CD4-positive, alpha-beta T cell (primary cell): ENCODE data around the gene SLC4A2. TPM values are rescaled to one million over a fixed set of nuclear protein-coding genes. Genes with fewer than 3 reads are reported as not detected.

ENCODE experiments used
- ATAC-seq: fragments of 200-7000 bp; cut with Tn5 transposase; one replicate; pipeline ENCODE4 v1.10.0; 2022; ENCODE audit warnings: mild to moderate bottlenecking; ENCODE audit not compliant: poor library complexity
- CTCF ChIA-PET: fragments of 350-600 bp; sonication (Branson Sonifier 250); formaldehyde crosslinking; loops from one replicate; lab custom pipeline; 2021; ENCODE audit warnings: antibody characterized with exemption, inconsistent platforms; lab: Charles Lee
- POLR2A ChIA-PET: fragments of 350-600 bp; sonication (Branson Sonifier 250); formaldehyde crosslinking; loops from one replicate; lab custom pipeline; 2021; ENCODE audit warnings: antibody characterized with exemption, inconsistent platforms; lab: Charles Lee
- DNase-seq, 14 experiments: peaks; one replicate each; pipeline ENCODE4 v3.0.0-alpha.2; 2013 to 2020; ENCODE audit warnings: mixed read lengths in 2 of 14
- H3K27ac ChIP-seq, 2 donors: one replicate each; pipeline versions ENCODE4 v1.5.1 to v1.7.0; 2013; ENCODE audit warnings: low read length in 2 of 2, low read depth in 1 of 2, mild to moderate bottlenecking in 1 of 2
- H3K27me3 ChIP-seq, 2 experiments: 1 replicate in 1 of 2; 2 replicates in 1 of 2; pipeline versions ENCODE4 v1.6.1 to v1.7.0; 2013; ENCODE audit warnings: low read length in 2 of 2, control low read depth in 1 of 2, mild to moderate bottlenecking in 1 of 2, moderate library complexity in 1 of 2; ENCODE audit not compliant: insufficient read depth in 2 of 2, control insufficient read depth in 1 of 2
- H3K36me3 ChIP-seq: one replicate; pipeline ENCODE4 v1.6.1; 2013; ENCODE audit warnings: low read length, control low read depth; ENCODE audit not compliant: insufficient read depth
- H3K4me1 ChIP-seq: one replicate; pipeline ENCODE4 v1.6.1; 2013; ENCODE audit warnings: low read length, control low read depth; ENCODE audit not compliant: insufficient read depth
- H3K4me3 ChIP-seq: one replicate; pipeline ENCODE4 v1.5.1; 2013; ENCODE audit warnings: mild to moderate bottlenecking, low read length, moderate library complexity
- H3K9me3 ChIP-seq, 2 experiments: 1 replicate in 1 of 2; 2 replicates in 1 of 2; pipeline versions ENCODE4 v1.6.1 to v1.7.0; 2013; ENCODE audit warnings: low read length in 2 of 2, mild to moderate bottlenecking in 2 of 2, control low read depth in 1 of 2, moderate library complexity in 1 of 2; ENCODE audit not compliant: control insufficient read depth in 1 of 2, insufficient read depth in 1 of 2
- H3K27ac Mint-ChIP-seq: one replicate; pipeline ENCODE4 v1.8.0; 2020; ENCODE audit warnings: mixed read lengths
- H3K27me3 Mint-ChIP-seq: one replicate; pipeline ENCODE4 v1.8.0; 2021; ENCODE audit warnings: mixed read lengths
- H3K36me3 Mint-ChIP-seq: one replicate; pipeline ENCODE4 v1.8.0; 2021; ENCODE audit warnings: low read depth, mixed read lengths
- H3K4me1 Mint-ChIP-seq: one replicate; pipeline ENCODE4 v1.8.0; 2021; ENCODE audit warnings: low read depth, mixed read lengths
- H3K4me3 Mint-ChIP-seq: one replicate; pipeline ENCODE4 v1.8.0; 2020; ENCODE audit warnings: mild to moderate bottlenecking, mixed read lengths
- H3K9me3 Mint-ChIP-seq: one replicate; pipeline ENCODE4 v1.8.0; 2020; ENCODE audit warnings: mixed read lengths
- CTCF ChIP-seq: fragments of 200-600 bp; IDR thresholded peaks from one replicate; pipeline ENCODE4 v1.8.0; 2022; ENCODE audit warnings: antibody characterized with exemption, mild to moderate bottlenecking
- intact Hi-C, 2 experiments: fragments of 100-400 bp; cut with DNase I in 1 of 2; cut with micrococcal nuclease in 1 of 2; formaldehyde crosslinking; loops; one replicate each; pipeline versions ENCODE4 v1.15.1 to v1.9.0; 2023 to 2025; cut with DNase I, micrococcal nuclease
- total RNA-seq, 174 experiments: library from RNA in 2 of 174; stranded (reverse) in 2 of 174; gene quantifications; one replicate each; pipeline ENCODE4 v1.2.3 and lab custom pipeline; 2021 to 2026

SLC4A2 gene
- total RNA-seq, 2 experiments from 2014 or later = 27.1 to 31.4 TPM

- no peaks in the 10 kb centered on the region for H3K9me3 ChIP-seq
- ChIA-PET POLR2A (interaction anchor here (0.6 to 1.3 kb wide), 5 partner anchors 9 to 32 kb away, joined by 3 to 5 read pairs (median 4); partner anchors contain the start of genes ABCB8, FASTK and SLC4A2), CTCF (interaction anchor here (0.6 to 1.6 kb wide), 4 partner anchors 19 to 44 kb away, joined by 3 to 4 read pairs (median 4); partner anchors contain the start of gene ABCB8)
- Mint-ChIP-seq H3K27ac (no peak overlapping the region), H3K9me3 (no peaks in the 10 kb centered on the region), H3K4me1 (peaks cover 12% of the 10 kb centered on the region), H3K27me3 (no peaks in the 10 kb centered on the region), H3K4me3 (no peak overlapping the region), H3K36me3 (no peaks in the 10 kb centered on the region)
- H3K27ac ChIP-seq = no peak overlapping the region
- H3K4me1 ChIP-seq = peaks cover 23% of the 10 kb centered on the region
- H3K27me3 ChIP-seq = no peaks in the 10 kb centered on the region
- DNase-seq = peak; percentile 23 to 87 (median 51)
- TF ChIP-seq CTCF = no peak
- intact Hi-C loops = loop anchor here in 1 of 2 experiments (10.0 kb wide), 1 partner anchor 1336 kb away; a partner anchor contains a TSS
- no peak overlapping the region for H3K4me3 ChIP-seq
- peak; percentile 95 for ATAC-seq
- no peaks in the 10 kb centered on the region for H3K36me3 ChIP-seq
Measured at GRCh38 chr7:151051108-151051507, 8.3 kb upstream of the SLC4A2 start.

GRCh38 chr7:151053096-151053495 is 6.3 kb upstream of the SLC4A2 start:
- Mint-ChIP-seq H3K27ac (no peak overlapping the region), H3K4me3 (no peak overlapping the region), H3K9me3 (no peaks in the 10 kb centered on the region), H3K4me1 (peaks cover 24% of the 10 kb centered on the region), H3K27me3 (no peaks in the 10 kb centered on the region), H3K36me3 (no peaks in the 10 kb centered on the region)
- TF ChIP-seq CTCF = no peak
- no peak for ATAC-seq
- Histone ChIP-seq H3K9me3 (no peaks in the 10 kb centered on the region), H3K27ac (no peak overlapping the region), H3K4me3 (no peak overlapping the region), H3K4me1 (peaks cover 38% of the 10 kb centered on the region), H3K27me3 (no peaks in the 10 kb centered on the region), H3K36me3 (no peaks in the 10 kb centered on the region)
- ChIA-PET POLR2A (interaction anchor here (1.1 kb wide), 1 partner anchor 25 kb away, joined by 3 read pairs; the partner anchor contains the start of gene ABCB8), CTCF (no interaction called here)
- no peak for DNase-seq
- intact Hi-C loops = loop anchor here in 1 of 2 experiments (10.0 kb wide), 1 partner anchor 1338 kb away; a partner anchor contains a TSS

GRCh38 chr7:151053751-151054150 is 5.6 kb upstream of the SLC4A2 start:
- no peak for TF ChIP-seq CTCF
- CTCF ChIA-PET = interaction anchor here (1.2 kb wide), 1 partner anchor 26 kb away, joined by 3 read pairs; the partner anchor contains the start of gene ABCB8
- Histone ChIP-seq H3K27ac (no peak overlapping the region), H3K27me3 (no peaks in the 10 kb centered on the region), H3K4me1 (peaks cover 44% of the 10 kb centered on the region), H3K36me3 (no peaks in the 10 kb centered on the region), H3K9me3 (no peaks in the 10 kb centered on the region), H3K4me3 (no peak overlapping the region)
- Mint-ChIP-seq H3K27me3 (no peaks in the 10 kb centered on the region), H3K36me3 (peaks cover 3% of the 10 kb centered on the region), H3K27ac (no peak overlapping the region), H3K4me1 (peaks cover 31% of the 10 kb centered on the region), H3K9me3 (no peaks in the 10 kb centered on the region), H3K4me3 (no peak overlapping the region)
- no peak for ATAC-seq
- POLR2A ChIA-PET = no interaction called here
- intact Hi-C loops = loop anchor here in 1 of 2 experiments (10.0 kb wide), 1 partner anchor 1339 kb away; a partner anchor contains a TSS
- no peak for DNase-seq
